NCI-H1417 (cell line): ENCODE data around the gene ZNF273.
"Not testable (repeated sequence)": the region's sequence is repeated elsewhere in the genome, so short reads cannot be mapped to it uniquely, and the experiment has no call there.

Source experiments
- DNase-seq, 3 experiments: peaks; one replicate each; lab custom pipeline; 2025; lab: John Stamatoyannopoulos, UW

The ZNF273 gene

DNA sequence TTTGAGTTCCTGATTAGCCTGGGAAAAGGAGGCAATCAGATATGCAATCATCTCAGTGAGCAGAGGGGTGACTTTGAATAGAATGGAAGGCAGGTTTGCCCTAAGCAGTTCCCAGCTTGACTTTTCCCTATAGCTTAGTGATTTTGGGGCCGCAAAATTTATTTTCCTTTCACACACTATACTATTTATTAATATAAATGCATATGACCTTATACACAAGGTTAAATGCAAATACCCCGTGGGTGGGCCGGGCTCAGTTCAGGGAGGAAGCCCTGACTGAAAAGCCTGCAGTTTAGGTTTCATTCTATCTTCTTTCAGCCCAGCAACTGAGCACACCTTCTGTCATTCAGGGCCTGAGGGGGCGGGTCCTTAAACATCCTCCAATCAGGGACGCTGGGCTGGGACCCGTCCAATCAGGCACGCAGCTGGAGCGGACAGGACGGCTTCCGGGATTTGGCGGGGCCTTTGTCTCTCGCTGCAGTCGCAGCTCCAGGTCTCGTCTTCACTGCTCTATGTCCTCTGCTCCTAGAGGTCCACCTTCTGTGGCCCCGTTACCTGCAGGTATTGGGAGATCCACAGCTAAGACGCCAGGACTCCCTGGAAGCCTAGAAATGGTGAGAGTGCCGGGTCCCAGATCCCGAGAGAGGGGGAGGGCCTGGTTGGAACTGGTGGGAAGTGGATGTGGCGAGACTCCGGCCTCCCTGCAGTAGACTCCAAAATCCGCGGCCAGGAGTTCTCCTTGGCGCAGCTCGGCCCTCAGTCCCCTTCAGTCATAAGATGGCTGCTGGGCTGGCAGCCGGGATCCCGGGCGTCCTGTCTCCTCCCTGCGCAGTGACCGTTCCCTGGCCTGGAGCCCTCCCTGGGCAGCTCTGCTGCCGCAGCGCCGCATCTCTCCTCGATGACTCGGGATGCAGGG lies at the start of gene ZNF273:
Gene ZNF273, plus strand, starts transcription at position 468 of the 916 bp plus-strand sequence. Its CDS starts 45 bp downstream, at position 513.
- DNase-seq = peak; percentile 93 to 96 (median 94)

- DNase-seq = no peak
Observed at GRCh38 chr7:64853679-64854078, 49.4 kb upstream of the ZNF273 start.

DNA sequence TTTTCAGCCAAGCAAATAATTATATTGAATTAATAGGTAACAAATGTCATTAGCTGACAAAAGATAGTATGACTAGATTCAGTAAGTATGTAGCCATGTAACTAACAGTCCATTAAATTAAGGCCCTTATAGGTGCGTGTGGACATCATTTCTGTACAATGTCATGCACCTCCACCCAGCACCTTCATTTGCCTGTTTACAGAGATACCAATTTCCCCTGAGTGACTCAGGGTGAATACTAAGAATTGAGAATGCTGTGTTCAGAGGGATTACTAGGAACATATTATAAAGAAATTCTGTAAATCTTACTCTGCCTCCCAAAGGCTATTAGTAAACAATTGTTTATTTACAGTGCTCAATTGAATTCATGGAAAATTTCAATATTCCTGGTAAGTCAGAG lies 48.1 kb upstream of the ZNF273 start:
- no peak for DNase-seq

DNA sequence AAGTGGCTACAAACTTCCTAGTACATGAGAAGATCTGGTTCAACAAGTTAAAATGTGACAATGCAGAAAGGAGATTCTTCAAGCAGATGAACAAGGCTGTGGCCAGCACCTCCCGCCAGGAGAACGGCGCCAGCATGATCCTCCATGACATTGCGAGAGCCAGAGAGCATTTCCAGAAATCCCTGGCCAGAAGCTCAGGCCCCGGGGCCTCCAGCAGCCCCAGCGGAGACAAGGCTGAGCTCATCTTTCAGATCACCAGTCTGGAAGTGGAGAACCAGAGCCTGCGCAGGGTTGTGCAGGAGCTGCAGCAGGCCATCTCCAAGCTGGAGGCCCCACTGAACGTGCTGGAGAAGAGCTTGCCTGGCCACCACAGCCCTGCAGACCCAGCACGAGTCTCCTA lies 40.1 kb upstream of the ZNF273 start:
- no peak for DNase-seq

DNA sequence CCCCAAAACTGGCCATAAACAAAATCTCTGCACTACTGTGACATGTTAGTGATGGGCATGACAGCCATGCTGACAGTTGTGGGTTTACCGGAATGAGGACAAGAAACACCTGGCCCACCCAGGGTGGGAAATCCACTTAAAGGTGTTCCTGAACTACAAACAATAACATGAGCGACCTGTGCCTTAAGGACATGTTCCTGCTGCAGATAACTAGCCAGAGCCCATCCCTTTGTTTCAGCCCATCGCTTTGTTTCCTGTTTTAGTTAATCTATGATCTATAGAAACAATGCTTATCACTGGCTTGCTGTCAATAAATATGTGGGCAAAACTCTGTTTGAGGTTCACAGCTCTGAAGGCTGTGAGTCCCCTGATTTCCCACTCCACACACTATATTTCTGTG lies 39.5 kb upstream of the ZNF273 start:
- not testable (repeated sequence) for DNase-seq

DNA sequence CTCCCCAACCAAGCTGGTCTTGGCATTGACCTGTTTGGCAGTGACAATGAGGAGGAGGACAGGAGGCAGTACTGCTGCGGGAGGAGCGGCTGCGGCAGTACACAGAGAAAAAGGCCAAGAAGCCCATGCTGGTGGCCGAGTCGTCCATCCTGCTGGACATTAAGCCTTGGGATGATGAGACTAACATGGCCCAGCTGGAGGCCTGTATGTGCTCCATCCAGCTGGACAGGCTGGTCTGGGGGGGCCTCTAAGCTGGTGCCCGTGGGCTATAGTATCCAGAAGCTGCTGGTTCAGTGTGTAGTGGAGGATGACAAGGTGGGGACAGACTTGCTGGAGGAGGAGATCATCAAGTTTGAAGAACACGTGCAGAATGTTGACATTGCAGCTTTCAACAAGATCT lies 39.1 kb upstream of the ZNF273 start:
- DNase-seq = no peak

GRCh38 chr7:64867863-64868440 lies 35.1 kb upstream of the ZNF273 start:
- no peak for DNase-seq

GRCh38 chr7:64868499-64868898 lies 34.6 kb upstream of the ZNF273 start:
- DNase-seq = no peak

DNA sequence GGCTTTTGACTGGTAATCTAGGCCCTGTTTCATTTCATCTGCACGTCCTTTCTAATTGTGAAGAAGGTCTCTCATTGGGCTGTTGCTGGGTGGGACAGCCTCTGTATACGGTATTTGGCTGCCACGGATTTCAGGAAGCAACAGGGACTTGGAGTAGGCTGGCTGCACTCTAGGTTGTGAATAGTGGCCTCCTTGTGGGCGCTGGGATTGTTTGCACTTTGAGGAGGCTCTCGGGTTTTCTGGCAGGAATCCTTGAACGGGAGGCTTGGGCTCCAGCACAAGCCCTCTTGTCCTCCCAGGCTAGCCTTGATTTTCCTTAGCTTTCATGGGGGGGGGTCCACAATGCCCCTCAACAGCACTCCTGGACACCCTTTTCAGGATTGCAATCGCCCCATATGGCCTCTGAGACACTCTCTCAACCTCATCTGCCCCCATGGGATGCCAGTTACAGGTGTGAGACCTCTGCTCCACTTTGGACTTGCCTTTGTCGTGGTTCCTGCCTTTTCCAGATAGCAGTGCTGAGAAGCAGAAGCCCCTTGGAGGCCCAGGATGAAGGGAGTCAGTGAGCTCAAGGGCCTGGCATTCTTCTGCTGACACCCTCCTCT lies 33.9 kb upstream of the ZNF273 start:
- no peak for DNase-seq

GRCh38 chr7:64869912-64870562 lies 33.0 kb upstream of the ZNF273 start:
- no peak for DNase-seq

DNA sequence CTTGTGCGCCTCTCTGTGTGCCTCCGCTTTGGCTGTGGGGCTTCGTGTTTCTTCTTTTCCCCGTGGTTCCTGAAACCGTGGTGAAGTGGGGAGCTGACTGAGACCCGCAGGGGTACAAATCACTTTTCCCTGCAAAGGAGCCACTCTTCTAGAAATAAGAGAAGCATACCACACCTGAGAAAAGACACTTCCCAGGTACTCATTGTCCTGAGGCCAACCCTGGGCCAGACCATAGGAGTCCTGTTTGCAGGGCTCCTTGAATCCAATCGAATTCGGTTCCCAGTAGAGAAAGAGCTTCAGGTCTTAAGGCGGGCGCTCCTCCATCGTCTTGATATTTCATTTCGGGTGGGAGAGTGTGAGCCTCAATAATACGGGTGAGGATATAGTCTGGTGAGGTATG lies 32.4 kb upstream of the ZNF273 start:
- DNase-seq = no peak

- no peak for DNase-seq
Observed at GRCh38 chr7:64871761-64872160, 31.3 kb upstream of the ZNF273 start.

GRCh38 chr7:64872351-64873154 lies 30.5 kb upstream of the ZNF273 start:
- no peak for DNase-seq

DNA sequence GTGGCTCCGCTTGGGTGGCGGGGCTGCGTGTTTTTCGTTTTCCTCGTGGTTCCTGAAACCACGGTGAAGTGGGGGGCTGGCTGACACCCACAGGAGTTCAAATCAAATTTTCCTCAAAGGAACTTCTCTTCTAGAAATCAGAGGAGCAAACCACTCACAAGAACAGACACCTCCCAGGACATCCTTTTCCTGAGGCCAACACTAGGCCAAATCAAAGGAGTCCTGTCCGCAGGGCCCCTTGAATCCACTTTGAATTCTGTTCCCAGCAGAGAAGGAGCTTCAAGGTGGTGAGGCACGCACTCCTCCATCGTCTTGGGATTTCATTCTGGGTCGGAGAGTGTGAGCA lies 29.9 kb upstream of the ZNF273 start:
- DNase-seq = no peak

- no peak for DNase-seq
Observed at GRCh38 chr7:64873517-64873916, 29.6 kb upstream of the ZNF273 start.

GRCh38 chr7:64874114-64874513 lies 29.0 kb upstream of the ZNF273 start:
- DNase-seq = no peak

- DNase-seq = no peak
Observed at GRCh38 chr7:64874562-64875250, 28.4 kb upstream of the ZNF273 start.

DNA sequence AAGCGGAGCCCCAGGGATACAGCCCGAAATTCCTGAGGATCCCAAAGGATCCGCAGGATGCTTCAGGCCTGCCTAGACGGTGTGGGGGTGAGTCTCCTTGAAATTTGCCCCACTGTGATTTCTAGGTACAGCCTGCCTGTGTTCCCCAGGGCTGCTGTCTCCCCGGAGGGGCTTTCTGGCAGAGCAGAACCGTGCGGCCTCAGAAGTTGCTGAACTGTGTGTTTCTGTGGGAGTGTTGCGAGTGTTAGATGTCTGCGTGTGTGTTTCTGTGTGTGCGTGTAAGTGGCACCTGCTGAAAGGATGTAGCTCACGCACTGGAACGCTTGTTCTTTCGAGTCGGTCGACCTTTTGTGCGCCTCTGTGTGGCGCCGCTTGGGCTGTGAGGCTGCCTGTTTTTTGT lies 27.8 kb upstream of the ZNF273 start:
- no peak for DNase-seq

GRCh38 chr7:64875658-64876406 lies 27.2 kb upstream of the ZNF273 start:
- no peak for DNase-seq
